GM12874 (cell line): Measurements from ENCODE around the gene RPS6KA2.

ENCODE experiments used
- TF ChIP-seq, protein P1 (sequence below): IDR thresholded peaks from 2 replicates; pipeline ENCODE4 v1.5.1; 2011; ENCODE audit warnings: low read depth, mild to moderate bottlenecking, control low read depth, low read length, moderate library complexity; ENCODE audit not compliant: insufficient read depth

RPS6KA2 gene

DNA sequence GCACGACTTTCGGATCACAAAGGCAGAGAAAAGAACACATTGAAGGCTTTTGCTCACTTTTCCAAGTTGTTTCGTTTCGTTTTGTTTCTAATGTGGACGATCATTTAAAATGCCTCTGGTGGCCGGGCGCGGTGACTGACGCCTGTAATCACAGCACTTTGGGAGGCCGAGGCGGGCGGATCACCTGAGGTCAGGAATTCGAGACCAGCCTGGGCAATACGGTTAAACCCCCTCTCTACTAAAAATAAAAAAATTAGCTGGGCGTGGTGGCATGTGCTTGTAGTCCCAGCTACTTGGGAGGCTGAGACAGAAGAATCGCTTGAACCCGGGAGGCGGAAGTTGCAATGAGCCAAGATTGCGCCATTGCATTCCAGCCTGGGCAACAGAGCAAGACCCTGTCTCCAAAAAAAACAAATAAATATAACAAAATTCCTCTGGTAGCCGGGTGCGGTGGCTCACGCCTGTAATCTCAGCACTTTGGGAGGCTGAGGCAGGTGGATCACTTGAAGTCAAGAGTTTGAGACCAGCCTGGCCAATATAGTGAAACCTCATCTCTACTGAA lies 243.2 kb downstream of the RPS6KA2 start:
- TF ChIP-seq, protein P1, sequence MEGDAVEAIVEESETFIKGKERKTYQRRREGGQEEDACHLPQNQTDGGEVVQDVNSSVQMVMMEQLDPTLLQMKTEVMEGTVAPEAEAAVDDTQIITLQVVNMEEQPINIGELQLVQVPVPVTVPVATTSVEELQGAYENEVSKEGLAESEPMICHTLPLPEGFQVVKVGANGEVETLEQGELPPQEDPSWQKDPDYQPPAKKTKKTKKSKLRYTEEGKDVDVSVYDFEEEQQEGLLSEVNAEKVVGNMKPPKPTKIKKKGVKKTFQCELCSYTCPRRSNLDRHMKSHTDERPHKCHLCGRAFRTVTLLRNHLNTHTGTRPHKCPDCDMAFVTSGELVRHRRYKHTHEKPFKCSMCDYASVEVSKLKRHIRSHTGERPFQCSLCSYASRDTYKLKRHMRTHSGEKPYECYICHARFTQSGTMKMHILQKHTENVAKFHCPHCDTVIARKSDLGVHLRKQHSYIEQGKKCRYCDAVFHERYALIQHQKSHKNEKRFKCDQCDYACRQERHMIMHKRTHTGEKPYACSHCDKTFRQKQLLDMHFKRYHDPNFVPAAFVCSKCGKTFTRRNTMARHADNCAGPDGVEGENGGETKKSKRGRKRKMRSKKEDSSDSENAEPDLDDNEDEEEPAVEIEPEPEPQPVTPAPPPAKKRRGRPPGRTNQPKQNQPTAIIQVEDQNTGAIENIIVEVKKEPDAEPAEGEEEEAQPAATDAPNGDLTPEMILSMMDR, result 0 out of 2 replicates have a peak, but pooled peaks have one; percentile 17

DNA sequence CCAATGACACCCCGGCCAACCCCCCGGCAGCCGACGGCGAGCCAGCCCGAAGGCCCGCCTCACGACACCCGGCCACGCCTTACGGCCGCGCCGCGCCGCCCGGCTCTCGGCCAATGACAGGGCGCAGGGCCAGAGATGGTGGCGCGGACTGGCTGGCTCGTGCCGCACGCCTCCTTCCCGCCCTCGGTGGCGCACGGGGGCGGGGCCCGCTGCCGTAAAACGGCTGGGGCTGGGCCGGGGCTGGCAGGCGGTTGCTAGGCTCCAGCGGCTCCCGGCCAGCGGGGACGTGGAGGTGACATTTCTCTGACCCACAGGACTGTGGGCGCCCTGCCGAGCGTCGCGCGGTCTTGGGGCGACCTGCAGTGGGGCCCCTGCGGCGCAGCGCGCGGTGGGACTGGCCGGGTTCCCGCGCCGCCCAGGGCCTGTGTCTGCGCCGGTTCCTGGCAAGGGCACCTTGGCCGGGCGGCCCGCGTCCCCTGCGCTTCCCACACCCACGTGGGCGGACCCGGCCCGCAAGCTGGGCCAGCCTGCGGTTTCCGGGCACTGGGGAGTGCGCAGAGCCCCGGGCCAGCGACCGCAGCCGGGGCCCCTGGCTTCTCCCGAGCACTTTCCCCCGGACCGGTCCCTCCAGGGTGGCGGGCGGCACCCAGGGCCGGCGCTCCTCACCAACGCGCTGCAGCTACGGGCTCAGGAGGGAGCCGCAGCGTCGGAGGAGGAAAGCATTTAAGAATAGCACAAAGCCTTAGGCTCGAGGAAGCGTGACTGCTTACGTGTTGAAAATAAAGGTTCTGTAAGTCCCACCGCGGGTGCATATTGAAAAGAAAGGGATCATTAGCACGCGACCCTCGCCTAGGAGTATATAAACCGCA lies 243.9 kb downstream of the RPS6KA2 start, which contains the start of gene MPC1:
TSS of gene MPC1 (minus strand) at position 8 of the 869 bp plus-strand sequence. CDS start 64 bp downstream, outside the sequence.
- TF ChIP-seq, protein P1, result no peak

DNA sequence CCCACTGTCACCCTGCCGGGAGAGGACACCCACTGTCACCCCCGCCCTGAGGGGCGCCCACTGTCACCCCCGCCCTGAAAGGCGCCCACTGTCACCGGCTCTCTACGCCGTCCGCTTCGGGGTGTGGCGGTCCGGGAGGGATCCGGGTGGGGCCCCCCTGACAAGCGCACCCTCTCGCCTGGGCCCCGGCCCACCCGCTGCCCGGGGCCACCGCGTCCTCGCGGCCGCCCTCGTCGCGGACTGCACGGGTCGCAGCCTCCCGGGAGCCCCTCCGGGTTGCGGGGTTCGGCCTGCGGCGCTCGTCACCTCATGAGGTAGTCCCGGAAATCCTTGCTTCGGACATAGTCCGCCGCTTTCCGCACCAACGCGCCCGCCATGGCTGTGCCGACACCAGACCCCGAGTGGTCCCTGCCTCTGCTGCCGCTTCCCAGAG lies 244.5 kb downstream of the RPS6KA2 start:
- TF ChIP-seq, protein P1, result no peak

- TF ChIP-seq, protein P1, result peak; percentile 94
Observed at GRCh38 chr6:166381733-166382499, 245.1 kb downstream of the RPS6KA2 start.

DNA sequence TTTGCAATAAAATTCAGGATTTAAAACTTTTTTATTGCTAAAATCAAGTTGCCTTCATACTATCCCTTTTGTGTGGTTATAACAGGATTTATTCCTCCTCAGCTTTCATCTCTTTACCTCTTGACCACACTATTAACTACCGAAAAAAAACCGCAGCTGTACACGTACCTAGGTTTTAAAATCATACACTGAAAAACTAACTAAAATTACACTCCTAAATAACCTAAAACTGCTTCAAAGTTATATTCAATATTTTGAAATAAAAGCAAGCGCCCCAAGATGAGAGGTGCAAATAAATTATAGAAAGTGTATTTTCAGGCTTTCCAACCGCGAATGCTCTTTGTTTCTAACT lies 245.7 kb downstream of the RPS6KA2 start:
- TF ChIP-seq, protein P1, result no peak

DNA sequence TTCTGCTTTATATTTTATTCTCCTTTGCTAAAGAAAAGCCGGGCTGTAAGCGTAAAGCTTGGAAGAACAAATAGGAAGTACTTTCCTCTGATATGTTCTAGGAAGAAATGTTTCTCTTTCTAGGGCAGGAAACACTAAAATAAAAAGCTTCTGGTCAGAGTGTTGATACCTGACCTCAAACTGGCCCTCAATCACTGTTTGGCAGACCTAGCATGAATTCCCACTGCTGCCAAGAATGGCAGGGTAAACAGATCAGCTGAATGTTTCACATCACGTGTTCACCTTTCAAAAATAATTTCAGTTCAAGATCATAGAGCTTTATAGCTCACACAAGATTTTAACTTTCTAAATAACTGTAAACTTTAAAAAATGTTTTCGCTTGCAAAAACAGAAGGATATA lies 247.3 kb downstream of the RPS6KA2 start:
- TF ChIP-seq, protein P1, result no peak

DNA sequence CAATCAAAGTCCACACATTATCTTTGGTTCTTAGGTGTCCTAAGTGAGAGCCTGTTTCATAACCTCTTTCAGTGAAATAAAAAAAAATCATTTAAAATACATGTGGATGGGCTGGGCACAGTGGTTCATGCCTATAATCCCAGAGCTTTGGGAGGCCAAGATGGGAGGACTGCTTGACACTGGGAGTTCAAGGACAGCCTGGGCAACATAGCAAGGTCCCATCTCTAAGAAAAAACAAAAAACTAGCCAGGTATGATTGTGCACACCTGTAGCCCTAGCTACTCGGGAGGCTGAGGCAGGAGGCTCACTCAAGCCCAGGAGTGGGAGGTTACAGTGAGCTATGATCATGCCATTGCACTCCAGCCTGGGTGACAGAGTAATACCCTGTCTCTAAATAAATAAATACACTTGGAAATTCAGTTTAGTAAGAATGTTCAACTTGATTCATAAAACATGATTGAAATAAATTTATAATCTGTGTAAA lies 247.9 kb downstream of the RPS6KA2 start:
- TF ChIP-seq, protein P1, result no peak
